Natural killer cell (primary cell): ENCODE data around the gene TBC1D24. TPM values are rescaled to one million over a fixed set of nuclear protein-coding genes. Genes with fewer than 3 reads are reported as not detected.
A peak's percentile ranks its signal among the peaks of the same experiment; 100 is the strongest.

Experiments used
- ATAC-seq, 3 donors: fragments of 150-1000 bp in 2 of 3; fragments of 200-7000 bp in 1 of 3; cut with Tn5 transposase; 1 replicate in 1 of 3; 2 replicates in 2 of 3; pipeline ENCODE4 v1.10.0; 2021; ENCODE audit warnings: mild to moderate bottlenecking in 2 of 3, moderate library complexity in 2 of 3
- DNase-seq, 2 donors: peaks; one replicate each; pipeline versions ENCODE4 v3.0.0 to v3.0.0-alpha.2; 2013 to 2021; ENCODE audit warnings: mixed read lengths in 1 of 2
- H3K27ac ChIP-seq: one replicate; pipeline ENCODE4 v1.5.1; 2013; ENCODE audit warnings: mild to moderate bottlenecking, low read length
- H3K27me3 ChIP-seq: one replicate; pipeline ENCODE4 v1.6.1; 2013; ENCODE audit warnings: low read length; ENCODE audit not compliant: control insufficient read depth, insufficient read depth
- H3K36me3 ChIP-seq: one replicate; pipeline ENCODE4 v1.6.1; 2013; ENCODE audit warnings: low read length; ENCODE audit not compliant: control insufficient read depth, insufficient read depth
- H3K4me1 ChIP-seq: one replicate; pipeline ENCODE4 v1.6.1; 2013; ENCODE audit warnings: low read length; ENCODE audit not compliant: control insufficient read depth, insufficient read depth
- H3K4me3 ChIP-seq: one replicate; pipeline ENCODE4 v1.5.1; 2013; ENCODE audit warnings: low read length
- H3K9me3 ChIP-seq: one replicate; pipeline ENCODE4 v1.6.1; 2013; ENCODE audit warnings: low read length; ENCODE audit not compliant: control insufficient read depth, insufficient read depth
- H3K27ac Mint-ChIP-seq, 2 donors: one replicate each; pipeline ENCODE4 v1.8.0; 2022; ENCODE audit warnings: mild to moderate bottlenecking in 2 of 2, mixed read lengths in 2 of 2, moderate library complexity in 1 of 2
- H3K27me3 Mint-ChIP-seq, 2 donors: one replicate each; pipeline ENCODE4 v1.8.0; 2022; ENCODE audit warnings: low read depth in 2 of 2, mixed read lengths in 2 of 2
- H3K36me3 Mint-ChIP-seq: one replicate; pipeline ENCODE4 v1.8.0; 2022; ENCODE audit warnings: mixed read lengths
- H3K4me1 Mint-ChIP-seq, 2 donors: one replicate each; pipeline ENCODE4 v1.8.0; 2022; ENCODE audit warnings: mixed read lengths in 2 of 2
- H3K4me3 Mint-ChIP-seq: one replicate; pipeline ENCODE4 v1.8.0; 2022; ENCODE audit warnings: mild to moderate bottlenecking, moderate library complexity, mixed read lengths
- H3K9me3 Mint-ChIP-seq, 2 donors: one replicate each; pipeline ENCODE4 v1.8.0; 2022; ENCODE audit warnings: mixed read lengths in 2 of 2
- WGBS: methylation state at CpG from one replicate; pipeline ENCODE4 v1.1.7; 2013; ENCODE audit warnings: missing lambda C conversion rate; ENCODE audit not compliant: insufficient coverage; 5-methylcytosine and 5-hydroxymethylcytosine counted together
- intact Hi-C: fragments of 100-400 bp; cut with micrococcal nuclease; formaldehyde crosslinking; loops from one replicate; pipeline ENCODE4 v1.14.2; 2022
- total RNA-seq, 4 donors: library from RNA; stranded (reverse); fragments of 120-200 nt in 1 of 4; gene quantifications; one replicate each; pipeline versions ENCODE4 v1.2.3 to v1.2.4, GENCODE V29; 2013 to 2022
- TF ChIP-seq, protein P1 (sequence below): fragments of 200-600 bp; IDR thresholded peaks from one replicate; pipeline ENCODE4 v1.8.0; 2022; ENCODE audit warnings: antibody characterized with exemption

The TBC1D24 gene
- total RNA-seq, 3 donors from 2014 or later (not counting 1 experiment from before 2014, with no cell fraction given), result 7.2 to 13.0 (median 10.9) TPM

DNA sequence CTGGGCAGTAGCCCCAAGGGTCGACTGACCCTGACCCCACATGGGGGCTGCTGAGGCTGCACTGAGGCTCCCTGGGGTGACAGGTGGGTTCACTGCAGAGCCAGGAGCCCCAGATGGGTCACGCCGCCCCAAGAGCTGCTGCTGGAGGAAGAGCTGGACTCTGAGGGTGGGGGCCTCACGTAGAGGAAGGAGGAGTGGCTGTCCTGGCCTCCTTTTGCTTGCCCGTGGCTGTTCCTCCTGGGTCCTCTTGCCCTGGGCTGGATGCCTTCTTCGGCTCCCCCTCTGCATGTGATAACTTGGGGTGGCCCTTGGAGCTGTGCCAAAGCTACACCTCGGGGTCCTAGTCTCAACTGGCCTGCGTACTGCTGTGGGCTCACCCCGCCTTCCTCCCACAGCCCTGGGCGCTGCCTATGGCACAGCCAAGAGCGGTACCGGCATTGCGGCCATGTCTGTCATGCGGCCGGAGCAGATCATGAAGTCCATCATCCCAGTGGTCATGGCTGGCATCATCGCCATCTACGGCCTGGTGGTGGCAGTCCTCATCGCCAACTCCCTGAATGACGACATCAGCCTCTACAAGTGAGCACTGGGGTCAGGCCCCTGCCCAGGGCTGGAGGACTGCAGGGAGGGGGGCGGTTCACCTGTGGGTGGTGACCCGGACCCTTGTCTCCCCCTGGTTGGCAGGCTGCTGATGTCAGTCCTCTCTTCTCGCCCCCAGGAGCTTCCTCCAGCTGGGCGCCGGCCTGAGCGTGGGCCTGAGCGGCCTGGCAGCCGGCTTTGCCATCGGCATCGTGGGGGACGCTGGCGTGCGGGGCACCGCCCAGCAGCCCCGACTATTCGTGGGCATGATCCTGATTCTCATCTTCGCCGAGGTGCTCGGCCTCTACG is 44.1 kb downstream of the TBC1D24 start:
- H3K4me1 Mint-ChIP-seq, result peaks cover 52 to 67% of the 10 kb centered on the region in 2 donors
- peak overlapping the region; percentile 83 for H3K4me3 Mint-ChIP-seq
- no peaks in the 10 kb centered on the region for H3K27me3 Mint-ChIP-seq
- Histone ChIP-seq H3K36me3 (peaks cover 14% of the 10 kb centered on the region), H3K4me1 (peaks cover 66% of the 10 kb centered on the region), H3K9me3 (no peaks in the 10 kb centered on the region), H3K27me3 (no peaks in the 10 kb centered on the region), H3K27ac (peak overlapping the region; percentile 66), H3K4me3 (no peak overlapping the region)
- ATAC-seq (no peak), DNase-seq (no peak)
- intact Hi-C loops, result no loop called here
- WGBS, result 91% methylated on average over 39 of the region's 39 CpGs
- TF ChIP-seq, protein P1, sequence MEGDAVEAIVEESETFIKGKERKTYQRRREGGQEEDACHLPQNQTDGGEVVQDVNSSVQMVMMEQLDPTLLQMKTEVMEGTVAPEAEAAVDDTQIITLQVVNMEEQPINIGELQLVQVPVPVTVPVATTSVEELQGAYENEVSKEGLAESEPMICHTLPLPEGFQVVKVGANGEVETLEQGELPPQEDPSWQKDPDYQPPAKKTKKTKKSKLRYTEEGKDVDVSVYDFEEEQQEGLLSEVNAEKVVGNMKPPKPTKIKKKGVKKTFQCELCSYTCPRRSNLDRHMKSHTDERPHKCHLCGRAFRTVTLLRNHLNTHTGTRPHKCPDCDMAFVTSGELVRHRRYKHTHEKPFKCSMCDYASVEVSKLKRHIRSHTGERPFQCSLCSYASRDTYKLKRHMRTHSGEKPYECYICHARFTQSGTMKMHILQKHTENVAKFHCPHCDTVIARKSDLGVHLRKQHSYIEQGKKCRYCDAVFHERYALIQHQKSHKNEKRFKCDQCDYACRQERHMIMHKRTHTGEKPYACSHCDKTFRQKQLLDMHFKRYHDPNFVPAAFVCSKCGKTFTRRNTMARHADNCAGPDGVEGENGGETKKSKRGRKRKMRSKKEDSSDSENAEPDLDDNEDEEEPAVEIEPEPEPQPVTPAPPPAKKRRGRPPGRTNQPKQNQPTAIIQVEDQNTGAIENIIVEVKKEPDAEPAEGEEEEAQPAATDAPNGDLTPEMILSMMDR, result no peak
- H3K36me3 Mint-ChIP-seq, result no peaks in the 10 kb centered on the region
- no peaks in the 10 kb centered on the region for H3K9me3 Mint-ChIP-seq
- H3K27ac Mint-ChIP-seq, result peak overlapping the region; percentile 89 to 91

DNA sequence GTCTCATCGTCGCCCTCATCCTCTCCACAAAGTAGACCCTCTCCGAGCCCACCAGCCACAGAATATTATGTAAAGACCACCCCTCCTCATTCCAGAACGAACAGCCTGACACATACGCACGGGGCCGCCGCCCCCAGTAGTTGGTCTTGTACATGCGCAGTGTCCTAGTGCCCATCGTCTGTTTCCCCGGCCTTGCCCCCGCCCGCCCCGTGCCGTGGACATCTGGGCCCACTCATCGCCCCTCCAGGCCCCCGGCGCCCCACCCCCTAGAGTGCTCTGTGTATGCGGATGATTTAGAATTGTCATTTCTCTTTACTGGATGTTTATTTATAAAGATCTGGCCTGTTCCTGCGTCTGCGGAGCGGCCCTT is 44.8 kb downstream of the TBC1D24 start:
- H3K9me3 Mint-ChIP-seq, result no peaks in the 10 kb centered on the region

DNA sequence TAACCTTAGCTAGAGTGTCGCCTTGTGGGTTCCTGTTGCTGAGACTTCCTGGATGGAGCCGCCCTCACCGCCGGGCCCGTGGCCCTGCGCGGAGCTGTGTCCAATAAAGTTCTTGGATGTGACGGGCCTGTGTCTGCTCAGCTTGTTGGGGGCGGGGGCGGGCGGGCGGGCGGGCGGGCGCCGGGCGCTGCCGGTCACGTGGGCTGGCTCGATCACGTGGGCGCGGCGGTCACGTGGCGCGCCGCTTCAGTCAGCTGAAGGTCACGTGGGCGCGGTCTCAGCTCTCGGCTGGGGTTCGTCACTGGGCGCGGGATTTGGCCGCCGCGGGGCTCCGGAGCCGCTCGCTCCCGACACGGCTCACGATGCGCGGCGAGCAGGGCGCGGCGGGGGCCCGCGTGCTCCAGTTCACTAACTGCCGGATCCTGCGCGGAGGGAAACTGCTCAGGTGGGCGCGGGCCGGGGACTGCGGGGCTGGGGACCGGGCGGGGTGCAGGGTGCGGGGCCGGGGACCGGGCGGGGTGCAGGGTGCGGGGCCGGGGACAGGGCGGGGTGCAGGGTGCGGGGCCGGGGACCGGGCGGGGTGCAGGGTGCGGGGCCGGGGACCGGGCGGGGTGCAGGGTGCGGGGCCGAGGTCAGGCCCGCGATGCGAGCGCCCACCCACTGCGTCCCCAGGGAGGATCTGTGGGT is 45.3 kb downstream of the TBC1D24 start, which contains the start of gene AMDHD2:
Gene AMDHD2 (plus strand): TSS at position 275 of the 687 bp plus-strand sequence. CDS start 88 bp downstream, at position 363.
- no peaks in the 10 kb centered on the region for H3K9me3 Mint-ChIP-seq
- H3K36me3 Mint-ChIP-seq, result no peaks in the 10 kb centered on the region
- TF ChIP-seq, protein P1, result no peak
- H3K36me3 ChIP-seq, result peaks cover 23% of the 10 kb centered on the region
- H3K9me3 ChIP-seq, result no peaks in the 10 kb centered on the region
- no peaks in the 10 kb centered on the region for H3K27me3 Mint-ChIP-seq
- peaks cover 59% of the 10 kb centered on the region for H3K4me1 ChIP-seq
- no peaks in the 10 kb centered on the region for H3K27me3 ChIP-seq
- H3K4me3 Mint-ChIP-seq, result peak within 1 kb of the TSS; percentile 88
- intact Hi-C loops, result no loop called here
- DNase-seq (peak; percentile 92 to 97), ATAC-seq (peak; percentile 67 to 79 (median 75))
- under 1% methylated on average over 83 of the region's 83 CpGs for WGBS
- peaks cover 45 to 58% of the 10 kb centered on the region in 2 donors for H3K4me1 Mint-ChIP-seq
- H3K27ac ChIP-seq, result peak within 1 kb of the TSS; percentile 76
- peak within 1 kb of the TSS; percentile 36 for H3K4me3 ChIP-seq
- H3K27ac Mint-ChIP-seq, result peak within 1 kb of the TSS; percentile 89 to 91

More for the DNA sequence above, 44.8 kb downstream of the TBC1D24 start:
- peak overlapping the region; percentile 83 for H3K4me3 Mint-ChIP-seq
- H3K27me3 ChIP-seq, result no peaks in the 10 kb centered on the region
- H3K9me3 ChIP-seq, result no peaks in the 10 kb centered on the region
- no peak for ATAC-seq
- H3K4me1 ChIP-seq, result peaks cover 64% of the 10 kb centered on the region
- peaks cover 19% of the 10 kb centered on the region for H3K36me3 ChIP-seq
- intact Hi-C loops, result no loop called here
- H3K27ac ChIP-seq, result peak overlapping the region; percentile 66
- no peaks in the 10 kb centered on the region for H3K36me3 Mint-ChIP-seq
- peak overlapping the region; percentile 89 to 91 for H3K27ac Mint-ChIP-seq
- no peak overlapping the region for H3K4me3 ChIP-seq
- H3K27me3 Mint-ChIP-seq, result no peaks in the 10 kb centered on the region
- WGBS, result 73% methylated on average over 22 of the region's 22 CpGs
- TF ChIP-seq, protein P1, result no peak
- H3K4me1 Mint-ChIP-seq, result peaks cover 50 to 63% of the 10 kb centered on the region in 2 donors
- no peak for DNase-seq
